HG03196 (cell line): Measurements from ENCODE around the gene SMPDL3A.

Experiments used
- ATAC-seq: cut with Tn5 transposase; IDR thresholded peaks from one replicate; pipeline ENCODE4 v1.9.1; 2021; ENCODE audit not compliant: unreplicated experiment

Gene SMPDL3A

GRCh38 chr6:122772724-122773415 is 16.2 kb upstream of the SMPDL3A start:
- no peak for ATAC-seq

GRCh38 chr6:122775975-122776374 is 13.1 kb upstream of the SMPDL3A start:
- no peak for ATAC-seq

- ATAC-seq = no peak
Measured at GRCh38 chr6:122778302-122778701, 10.8 kb upstream of the SMPDL3A start.

GRCh38 chr6:122778985-122779661 is 9.9 kb upstream of the SMPDL3A start:
- no peak for ATAC-seq

GRCh38 chr6:122779667-122780066 is 9.4 kb upstream of the SMPDL3A start, which contains the start of gene FABP7:
Gene FABP7, plus strand, starts transcription at chr6:122779716. Its CDS starts 79 bp downstream, at chr6:122779795.
- ATAC-seq = no peak

GRCh38 chr6:122780114-122780513 is 8.9 kb upstream of the SMPDL3A start:
- ATAC-seq = no peak

- ATAC-seq = no peak
Measured at GRCh38 chr6:122781716-122782115, 7.3 kb upstream of the SMPDL3A start.

GRCh38 chr6:122783401-122783800 is 5.7 kb upstream of the SMPDL3A start:
- ATAC-seq = no peak

- no peak for ATAC-seq
Measured at GRCh38 chr6:122785891-122786290, 3.2 kb upstream of the SMPDL3A start.

- ATAC-seq = no peak
Measured at GRCh38 chr6:122787721-122788120, 1.3 kb upstream of the SMPDL3A start.

GRCh38 chr6:122788208-122788607 is 850 bp upstream of the SMPDL3A start:
- no peak for ATAC-seq

- ATAC-seq = no peak
Measured at GRCh38 chr6:122788663-122789181, 336 bp upstream of the SMPDL3A start.

GRCh38 chr6:122790028-122790422 is 967 bp downstream of the SMPDL3A start:
- no peak for ATAC-seq

GRCh38 chr6:122790423-122791309 is 1.6 kb downstream of the SMPDL3A start:
- ATAC-seq = no peak

- no peak for ATAC-seq
Measured at GRCh38 chr6:122791310-122791679, 2.2 kb downstream of the SMPDL3A start.

GRCh38 chr6:122792766-122793165 is 3.7 kb downstream of the SMPDL3A start:
- no peak for ATAC-seq

- ATAC-seq = no peak
Measured at GRCh38 chr6:122797537-122797936, 8.5 kb downstream of the SMPDL3A start.

- peak; percentile 92 for ATAC-seq
Measured at GRCh38 chr6:122798099-122798641, 9.1 kb downstream of the SMPDL3A start.

GRCh38 chr6:122799140-122799745 is 10.2 kb downstream of the SMPDL3A start:
- no peak for ATAC-seq

GRCh38 chr6:122799916-122800686 is 11.0 kb downstream of the SMPDL3A start:
- no peak for ATAC-seq
